GM19025 (cell line): Measurements from ENCODE around the gene CASS4.

ENCODE experiments used
- ATAC-seq: cut with Tn5 transposase; IDR thresholded peaks from one replicate; pipeline ENCODE4 v1.9.1; 2021; ENCODE audit warnings: mild to moderate bottlenecking, low read depth, moderate library complexity; ENCODE audit not compliant: unreplicated experiment

CASS4 gene

GRCh38 chr20:56422076-56422823 is 10.2 kb downstream of the CASS4 start:
- ATAC-seq: no peak

GRCh38 chr20:56422824-56423189 is 10.7 kb downstream of the CASS4 start:
- no peak for ATAC-seq

GRCh38 chr20:56423211-56423610 is 11.2 kb downstream of the CASS4 start:
- ATAC-seq: no peak

- no peak for ATAC-seq
Observed at GRCh38 chr20:56423886-56424285, 11.8 kb downstream of the CASS4 start.

- ATAC-seq: no peak
Observed at GRCh38 chr20:56424931-56425330, 12.9 kb downstream of the CASS4 start.

- no peak for ATAC-seq
Observed at GRCh38 chr20:56426026-56426425, 14.0 kb downstream of the CASS4 start.

GRCh38 chr20:56426926-56427325 is 14.9 kb downstream of the CASS4 start:
- ATAC-seq: no peak

GRCh38 chr20:56427797-56428196 is 15.7 kb downstream of the CASS4 start:
- ATAC-seq: no peak

- no peak for ATAC-seq
Observed at GRCh38 chr20:56428410-56428809, 16.4 kb downstream of the CASS4 start.

- ATAC-seq: no peak
Observed at GRCh38 chr20:56428881-56429280, 16.8 kb downstream of the CASS4 start.

- ATAC-seq: no peak
Observed at GRCh38 chr20:56429502-56429901, 17.4 kb downstream of the CASS4 start.

- ATAC-seq: no peak
Observed at GRCh38 chr20:56429941-56430340, 17.9 kb downstream of the CASS4 start.

GRCh38 chr20:56430461-56430860 is 18.4 kb downstream of the CASS4 start:
- no peak for ATAC-seq

GRCh38 chr20:56430957-56431356 is 18.9 kb downstream of the CASS4 start:
- ATAC-seq: no peak

- ATAC-seq: no peak
Observed at GRCh38 chr20:56431471-56431870, 19.4 kb downstream of the CASS4 start.

GRCh38 chr20:56433221-56433879 is 21.3 kb downstream of the CASS4 start:
- no peak for ATAC-seq

- ATAC-seq: no peak
Observed at GRCh38 chr20:56433880-56434255, 21.8 kb downstream of the CASS4 start.

- no peak for ATAC-seq
Observed at GRCh38 chr20:56437196-56437960, 25.3 kb downstream of the CASS4 start.

- no peak for ATAC-seq
Observed at GRCh38 chr20:56438284-56438683, 26.2 kb downstream of the CASS4 start.

GRCh38 chr20:56439771-56440291 is 27.8 kb downstream of the CASS4 start:
- no peak for ATAC-seq

GRCh38 chr20:56440346-56441007 is 28.4 kb downstream of the CASS4 start:
- ATAC-seq: peak; percentile 59
